HL-60/S4 treated with retinoic acid at 250 ng/mL for 4 days and 3 days (cell line): Measurements from ENCODE around the gene LEFTY1.

ENCODE experiments used
- in situ Hi-C: fragments of 300-500 bp; cut with MboI; formaldehyde crosslinking; loops from 2 replicates; pipeline ENCODE4 v1.7.0; 2022; ENCODE audit warnings: low sequenced_read_pairs

Gene LEFTY1

DNA sequence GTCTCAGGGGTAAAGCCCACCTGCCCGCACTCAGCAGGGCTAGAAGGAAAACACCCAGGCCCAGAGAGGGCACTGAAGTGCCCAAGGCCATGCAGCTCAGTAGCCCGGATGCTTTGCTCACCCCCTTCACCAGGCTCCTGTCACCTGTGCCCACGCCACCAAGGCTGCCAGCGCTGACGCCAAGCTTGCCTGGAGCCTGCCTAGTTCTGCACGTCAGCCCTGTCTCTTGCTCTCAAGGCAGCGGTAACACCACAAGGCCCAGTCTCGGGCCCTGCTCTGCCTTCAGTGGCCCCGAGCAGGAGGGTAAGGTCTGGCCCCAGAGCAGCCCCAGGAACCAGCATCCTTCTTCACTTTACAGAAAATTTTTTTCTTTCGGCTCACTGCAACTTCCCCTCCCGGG is 14.5 kb downstream of the LEFTY1 start:
- in situ Hi-C loops: no loop called here

DNA sequence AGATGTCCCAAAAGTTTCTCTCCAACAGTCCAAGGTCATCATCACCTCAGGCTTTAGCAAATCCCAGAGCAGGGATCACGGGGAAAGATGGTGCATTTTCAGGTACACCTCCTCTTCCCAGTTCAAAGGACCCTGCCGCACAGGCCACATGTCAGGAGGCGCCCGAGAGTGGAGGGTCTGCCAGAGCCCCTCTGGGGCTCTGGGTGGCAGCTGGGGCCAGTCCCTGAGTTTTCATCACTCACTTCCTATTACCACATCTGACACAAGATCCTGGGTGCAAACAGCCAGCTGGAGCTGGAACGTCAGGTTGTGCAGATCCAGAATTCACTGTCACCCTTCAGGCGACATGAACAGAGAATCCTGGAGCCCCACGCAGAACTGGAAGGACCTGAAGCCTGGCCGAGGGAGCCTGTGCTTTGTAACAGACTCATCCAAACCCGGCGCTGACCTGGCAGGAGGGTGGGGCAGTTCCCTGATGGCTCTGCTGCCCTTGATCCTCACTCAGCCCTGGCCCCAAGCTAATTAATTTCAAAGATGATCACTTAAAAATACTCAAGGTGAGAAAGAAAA is 15.6 kb downstream of the LEFTY1 start:
- in situ Hi-C loops: no loop called here

DNA sequence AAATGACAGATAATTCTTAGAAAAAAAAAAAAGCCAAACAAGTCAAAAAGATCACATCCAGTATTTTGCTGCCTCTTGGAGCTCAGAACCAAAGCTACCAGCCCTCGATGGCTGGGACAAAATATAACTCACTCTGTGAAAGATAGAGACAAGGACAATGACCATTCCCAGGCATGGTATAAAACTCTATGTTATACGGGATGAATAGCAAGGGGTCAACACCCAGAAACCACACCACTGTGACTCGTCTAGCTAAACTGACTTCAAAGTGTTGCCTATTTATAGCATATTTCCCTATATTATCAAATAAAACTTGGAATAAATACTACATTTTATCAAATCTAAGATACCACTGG is 16.9 kb downstream of the LEFTY1 start:
- in situ Hi-C loops: no loop called here

DNA sequence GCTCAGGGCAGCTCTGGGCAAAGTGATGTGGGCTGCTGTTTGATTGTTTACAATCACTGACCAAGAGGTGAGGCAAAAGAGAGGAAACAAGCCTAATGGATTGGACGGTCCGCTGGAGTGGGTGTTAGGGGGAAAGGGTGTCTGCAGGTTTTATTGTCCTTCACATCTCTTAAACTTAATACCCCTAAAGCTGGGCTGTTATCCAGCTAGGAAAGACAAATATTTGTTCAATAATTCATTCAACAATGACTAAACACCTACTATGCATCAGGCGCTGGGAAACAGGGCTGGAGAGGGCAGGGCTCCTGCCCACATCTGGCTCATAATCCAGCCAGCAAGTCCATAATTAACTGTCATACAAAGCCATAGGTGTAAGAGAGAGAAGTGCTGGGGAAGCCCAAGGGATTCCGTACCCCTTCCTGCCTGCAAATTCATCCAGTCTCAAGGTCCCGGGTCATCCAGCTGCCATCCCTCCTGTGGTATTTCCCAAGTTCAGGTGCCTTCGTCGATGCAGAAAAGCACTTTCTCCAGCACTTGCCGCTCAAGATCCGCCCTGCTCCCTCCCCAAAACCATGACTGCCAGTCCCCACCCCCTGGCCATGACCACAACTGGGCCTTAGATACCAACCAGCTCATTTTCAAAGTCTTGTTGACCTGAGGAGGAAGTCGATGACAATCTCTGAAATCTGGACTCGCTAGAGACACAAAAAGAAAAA is 17.4 kb downstream of the LEFTY1 start:
- in situ Hi-C loops: no loop called here

DNA sequence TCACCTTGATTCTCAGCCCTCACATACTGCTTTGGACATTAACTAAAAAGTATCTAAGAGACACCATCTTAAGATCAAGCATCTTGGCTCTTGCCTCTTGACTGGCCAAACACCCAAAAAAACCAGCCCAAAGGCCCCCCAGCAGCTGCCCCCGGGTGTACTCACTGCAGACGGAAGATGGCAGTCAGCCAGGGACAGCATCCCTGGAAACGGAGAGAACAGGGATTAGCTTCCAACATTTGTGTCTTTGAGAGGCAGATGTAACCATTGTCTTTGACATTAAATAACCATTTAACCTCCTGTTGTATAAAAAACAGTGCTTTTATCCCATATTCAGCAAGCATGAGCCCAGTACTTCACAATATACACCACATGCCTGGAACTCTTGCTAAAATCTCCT is 18.0 kb downstream of the LEFTY1 start:
- in situ Hi-C loops: no loop called here

DNA sequence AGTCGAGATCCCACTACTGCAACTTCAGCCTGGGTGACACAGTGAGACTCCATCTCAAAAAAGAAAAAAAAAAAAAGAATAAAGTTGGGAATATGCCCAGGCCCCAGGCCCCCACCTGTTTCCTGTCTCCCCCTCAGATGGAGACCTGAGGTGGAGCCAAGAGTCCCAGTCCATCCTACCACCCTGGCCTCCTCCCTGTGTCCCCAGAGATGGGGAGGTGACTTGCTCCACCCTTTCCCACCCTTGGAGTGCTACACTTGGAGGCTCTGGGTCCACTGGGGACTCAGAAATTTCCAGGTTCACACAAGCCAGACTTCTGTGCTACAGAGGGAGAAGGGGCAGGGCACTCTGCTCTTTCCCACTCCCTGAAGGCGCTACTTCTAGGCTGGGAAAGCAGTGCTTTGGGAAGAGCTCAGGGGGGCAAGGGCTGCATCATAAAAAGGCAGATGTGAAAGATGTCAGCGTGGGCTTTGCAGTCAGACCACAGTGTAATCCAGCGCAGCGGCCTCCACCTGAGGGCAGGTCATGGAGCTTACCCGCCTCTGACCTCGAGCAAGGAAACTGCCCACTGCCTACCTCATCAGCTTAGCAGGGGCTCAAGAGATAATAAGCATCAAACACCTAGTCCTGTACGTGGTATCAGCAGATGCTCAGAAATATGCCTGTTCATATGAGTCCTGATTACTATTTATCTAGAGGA is 20.2 kb downstream of the LEFTY1 start:
- in situ Hi-C loops: no loop called here

DNA sequence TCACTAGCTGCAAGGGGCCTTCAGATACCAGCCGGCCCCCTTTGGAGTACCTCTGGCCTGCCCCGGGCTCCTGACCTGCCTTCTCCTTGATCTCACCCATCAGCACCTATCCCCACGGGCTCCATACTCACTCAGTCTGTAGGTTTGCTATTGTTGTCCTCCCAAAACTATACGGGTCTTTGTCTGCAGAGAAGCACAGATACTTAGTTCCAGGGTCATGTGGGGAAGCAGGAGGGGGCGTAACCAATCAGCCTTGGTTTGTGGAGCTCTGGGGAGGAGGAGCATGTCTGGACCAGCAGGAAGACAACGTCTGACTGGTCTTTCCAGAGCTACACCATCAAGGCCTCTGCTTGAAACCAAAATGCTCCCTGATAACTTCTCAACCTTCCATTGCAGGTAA is 22.0 kb downstream of the LEFTY1 start:
- in situ Hi-C loops: no loop called here

DNA sequence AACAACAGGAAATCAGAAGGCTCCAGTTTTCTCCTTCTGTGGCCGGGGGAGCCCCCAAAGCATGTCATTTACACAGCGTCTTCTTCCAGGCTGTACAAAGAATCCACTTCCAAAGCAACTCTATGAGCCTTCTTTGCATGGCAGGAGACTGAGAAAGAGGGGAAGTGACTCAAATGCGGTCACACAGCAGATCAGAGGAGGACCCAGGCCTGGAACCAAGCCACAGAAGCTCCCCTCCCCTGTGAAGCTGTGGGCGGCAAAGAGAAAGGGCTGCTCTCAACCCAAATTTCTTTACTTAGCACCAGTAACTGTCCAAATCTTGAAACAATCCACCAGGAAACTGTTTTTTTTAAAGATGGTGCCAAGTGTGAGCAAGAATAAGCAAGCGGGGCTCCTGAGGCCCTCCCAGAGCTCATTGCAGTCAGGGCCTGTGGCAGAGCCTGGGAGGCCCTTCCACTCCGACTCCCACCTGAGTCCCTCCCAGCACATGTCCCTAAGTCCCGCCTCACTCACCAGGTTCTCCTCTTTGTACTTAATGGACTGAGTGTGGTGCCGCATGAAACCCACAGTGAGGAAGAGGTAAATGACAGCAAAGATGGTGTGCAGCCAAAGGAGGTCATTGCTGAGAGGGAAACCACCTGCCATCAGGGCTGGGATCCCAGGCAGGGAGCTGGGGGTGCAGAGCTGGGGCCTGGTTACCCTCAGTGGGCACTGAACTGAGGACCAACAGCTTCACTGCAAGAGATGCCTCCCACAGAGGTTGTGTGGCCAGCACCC is 22.7 kb downstream of the LEFTY1 start:
- in situ Hi-C loops: no loop called here

DNA sequence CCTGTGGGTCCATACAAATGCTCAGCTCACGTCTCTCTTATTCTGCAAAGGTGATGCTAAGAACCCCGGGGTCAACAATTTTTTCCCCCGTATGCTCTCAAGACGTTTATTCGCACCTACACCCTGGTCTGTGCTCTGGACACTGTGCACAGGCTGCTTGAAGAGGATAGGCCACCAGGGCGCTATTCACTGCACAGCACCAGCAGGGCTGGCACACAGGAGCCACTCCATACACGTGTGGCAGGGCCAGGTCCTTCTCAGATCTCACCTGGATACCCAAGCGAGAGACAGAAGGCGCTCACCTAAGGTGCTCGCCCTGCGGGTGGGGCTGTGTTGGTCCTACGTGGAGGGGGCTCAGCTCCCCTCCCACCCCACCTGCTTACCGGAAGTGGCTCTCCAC is 23.4 kb downstream of the LEFTY1 start:
- in situ Hi-C loops: no loop called here

DNA sequence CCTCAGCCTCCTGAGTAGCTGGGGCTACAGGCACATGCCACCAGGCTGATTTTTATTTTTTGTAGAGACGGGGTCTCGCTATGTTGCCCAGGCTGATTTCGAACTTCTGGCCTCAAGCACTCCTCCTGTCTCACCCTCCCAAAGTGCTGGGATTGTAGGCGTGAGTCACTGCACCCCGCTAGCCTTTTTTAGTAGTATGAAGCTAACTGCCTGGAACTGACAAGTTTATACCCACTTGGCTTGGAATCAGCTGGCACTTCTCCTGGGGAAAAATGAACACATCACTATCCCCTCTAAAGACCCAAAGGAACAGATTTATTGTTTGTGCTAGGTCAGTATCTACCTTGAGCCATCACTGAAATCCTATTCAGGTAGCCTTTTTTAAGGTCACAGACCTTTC is 25.8 kb downstream of the LEFTY1 start:
- in situ Hi-C loops: no loop called here

DNA sequence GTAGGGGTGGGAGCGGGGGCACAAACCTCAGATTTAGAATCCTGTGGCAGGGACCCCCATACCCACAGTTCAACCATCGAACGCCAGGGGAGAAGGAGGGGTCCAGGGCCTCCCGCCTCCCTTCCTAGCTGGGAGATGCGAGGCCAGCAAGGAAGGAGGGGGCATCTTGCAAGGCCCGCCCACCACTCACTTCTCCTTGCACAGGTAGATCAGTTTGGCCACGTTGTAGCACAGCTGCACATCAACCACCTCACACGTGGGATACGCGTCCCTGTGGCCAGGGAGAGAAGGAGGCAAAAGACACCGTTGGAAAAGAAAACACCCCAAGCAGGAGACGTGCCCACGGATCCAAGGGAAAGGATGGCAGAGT is 26.4 kb downstream of the LEFTY1 start:
- in situ Hi-C loops: no loop called here

DNA sequence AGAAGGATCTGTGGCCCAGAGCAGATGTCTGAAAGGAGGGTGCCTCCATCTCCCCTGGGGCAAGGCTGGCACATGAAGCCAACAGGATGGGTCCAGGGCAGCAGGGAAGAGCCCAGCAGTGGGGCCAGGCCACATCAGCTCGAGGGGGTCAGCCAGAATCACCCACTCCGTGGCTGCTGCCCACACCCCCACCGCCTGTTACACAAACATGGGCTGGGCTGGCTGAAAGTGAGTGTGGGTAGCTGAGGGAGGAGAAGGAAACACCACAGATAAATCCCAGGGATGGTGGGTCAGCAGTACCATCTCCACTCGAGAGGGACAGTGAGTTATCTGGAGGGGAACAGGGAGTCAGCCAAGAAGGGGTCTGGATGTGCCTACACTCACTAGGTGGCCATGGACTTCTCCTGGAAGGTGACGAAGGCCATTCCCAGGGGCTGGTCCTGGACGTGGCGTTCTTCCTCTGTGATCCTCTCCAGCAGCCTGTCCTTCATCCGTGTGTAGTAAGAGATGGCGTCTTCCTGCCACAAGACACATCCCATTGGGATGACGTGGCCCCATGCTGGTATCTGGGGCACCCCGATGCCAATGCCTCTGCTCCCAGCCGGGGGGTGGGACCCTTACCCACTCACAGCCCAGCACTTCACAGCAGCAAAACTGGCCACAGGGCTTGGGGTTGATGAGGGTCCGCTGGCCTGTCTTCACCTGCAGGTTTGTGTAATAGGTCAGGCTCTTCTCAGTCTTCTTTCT is 26.9 kb downstream of the LEFTY1 start:
- in situ Hi-C loops: no loop called here

DNA sequence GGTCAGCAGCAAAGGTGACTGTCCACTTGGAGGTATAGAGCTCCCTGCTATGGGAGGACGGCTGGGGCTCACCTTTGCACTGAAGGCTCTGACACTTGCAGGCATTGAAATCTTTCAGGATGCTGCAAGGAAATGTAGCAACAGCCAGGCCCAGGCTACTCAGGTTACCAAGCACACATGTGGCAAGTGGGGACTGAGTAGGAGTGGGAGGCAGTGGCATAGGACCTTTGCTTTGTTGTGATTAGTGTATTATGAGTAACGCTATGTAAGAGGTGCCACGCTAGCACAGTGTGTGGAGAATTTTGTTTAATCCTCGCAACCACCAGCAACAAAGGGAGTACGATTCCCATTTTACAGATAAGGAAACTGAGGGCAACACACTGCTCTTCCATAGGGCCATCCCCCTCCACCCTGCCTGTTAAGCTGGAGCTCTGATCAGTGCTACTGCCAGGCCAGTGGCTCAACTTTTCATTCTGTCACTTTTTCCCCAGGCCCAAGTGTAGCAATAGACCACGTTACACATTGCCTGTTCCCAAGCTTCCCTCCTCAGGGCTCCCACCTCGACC is 28.0 kb downstream of the LEFTY1 start:
- in situ Hi-C loops: no loop called here

DNA sequence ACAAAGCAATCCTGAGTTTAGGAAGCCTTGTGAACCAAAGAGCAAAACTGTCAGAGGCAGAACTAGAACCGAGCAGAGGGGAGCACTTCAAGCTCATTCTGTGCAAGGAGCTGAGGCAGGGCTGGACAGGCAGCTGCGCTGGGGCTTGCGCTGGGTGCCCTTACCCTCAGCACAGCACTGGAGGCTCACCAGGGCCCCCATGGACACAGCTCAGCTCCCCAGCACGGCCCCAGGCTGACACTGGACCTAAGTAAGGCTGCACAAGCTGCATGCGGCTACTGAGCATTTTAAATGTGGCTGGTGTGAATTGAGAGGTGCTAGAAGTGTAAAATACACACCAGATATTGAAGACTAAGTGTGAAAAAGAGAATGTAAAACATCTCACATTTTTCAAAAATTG is 28.8 kb downstream of the LEFTY1 start:
- in situ Hi-C loops: no loop called here

DNA sequence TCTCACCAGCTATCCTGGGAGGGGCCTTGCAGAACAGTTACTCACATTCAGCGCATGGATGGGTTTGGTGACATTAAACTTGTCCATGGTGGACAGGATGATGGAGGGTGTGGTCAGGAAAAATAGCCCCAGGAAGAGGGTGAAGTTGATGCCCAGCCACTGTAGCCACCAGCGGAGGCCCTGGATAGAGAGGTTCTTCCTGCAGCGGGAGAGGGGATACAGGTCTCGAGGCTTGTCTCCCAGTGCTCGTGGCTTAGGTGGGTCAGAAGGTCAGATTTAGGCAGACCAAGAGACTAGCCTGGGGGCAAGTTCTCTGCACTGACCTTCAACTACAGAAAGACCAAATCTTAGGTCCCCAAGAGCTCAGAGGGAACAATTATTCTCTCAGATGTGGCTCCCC is 29.8 kb downstream of the LEFTY1 start:
- in situ Hi-C loops: no loop called here

DNA sequence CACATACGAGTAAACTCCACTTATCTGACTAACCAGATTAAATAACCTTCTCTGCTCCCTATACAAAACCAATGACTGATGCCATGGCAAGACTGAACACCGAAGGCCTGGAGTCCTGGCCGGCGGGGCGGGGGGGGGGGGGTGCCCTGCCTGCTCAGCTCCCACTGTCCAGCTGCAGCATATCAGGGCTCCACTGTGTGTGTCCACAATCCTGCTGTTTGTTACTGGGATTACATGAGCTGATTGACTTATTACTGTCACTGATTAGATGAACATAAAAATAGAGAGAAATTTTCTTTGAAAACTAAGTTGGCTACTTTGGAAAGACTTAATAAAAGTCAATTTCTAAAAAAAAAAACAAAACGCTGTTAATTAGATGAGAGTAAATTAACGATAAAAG is 31.7 kb downstream of the LEFTY1 start:
- in situ Hi-C loops: no loop called here

DNA sequence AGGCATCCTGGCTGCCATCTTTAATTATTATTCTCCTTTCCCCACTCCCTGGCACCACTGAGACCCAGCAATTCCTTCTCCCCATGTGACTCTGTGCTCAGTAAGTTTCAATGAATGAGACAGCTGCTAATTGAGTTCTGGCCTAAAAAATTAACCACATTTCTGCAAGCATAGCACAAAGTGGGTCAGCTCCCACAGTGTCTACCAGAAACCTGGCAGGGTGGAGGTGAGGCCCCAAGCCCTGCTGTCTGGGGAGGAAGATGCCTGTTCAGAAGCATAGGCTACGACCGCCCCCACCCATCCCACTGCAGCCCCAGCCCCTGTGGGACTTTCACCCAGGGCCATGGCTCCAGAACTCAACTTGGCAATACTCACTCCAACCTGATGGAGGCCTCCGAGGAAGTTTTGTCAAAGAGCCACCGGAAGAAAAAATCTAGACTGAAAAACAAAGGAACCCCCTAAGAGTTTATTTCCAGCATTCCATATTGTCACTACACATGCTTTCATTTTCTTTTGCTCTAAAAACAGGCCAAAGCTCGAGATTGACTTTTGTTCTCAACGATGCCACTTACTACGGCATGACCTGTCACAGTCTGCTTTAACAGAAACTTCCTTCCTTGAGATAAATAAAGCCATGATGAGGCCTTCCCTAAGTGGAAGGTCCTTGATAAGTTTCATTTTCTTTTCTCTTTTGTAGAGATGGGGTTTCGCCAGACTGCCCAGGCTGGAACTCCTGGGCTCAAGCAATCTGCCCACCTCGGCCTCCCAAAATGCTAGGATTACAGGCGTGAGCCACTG is 33.2 kb downstream of the LEFTY1 start:
- in situ Hi-C loops: no loop called here

DNA sequence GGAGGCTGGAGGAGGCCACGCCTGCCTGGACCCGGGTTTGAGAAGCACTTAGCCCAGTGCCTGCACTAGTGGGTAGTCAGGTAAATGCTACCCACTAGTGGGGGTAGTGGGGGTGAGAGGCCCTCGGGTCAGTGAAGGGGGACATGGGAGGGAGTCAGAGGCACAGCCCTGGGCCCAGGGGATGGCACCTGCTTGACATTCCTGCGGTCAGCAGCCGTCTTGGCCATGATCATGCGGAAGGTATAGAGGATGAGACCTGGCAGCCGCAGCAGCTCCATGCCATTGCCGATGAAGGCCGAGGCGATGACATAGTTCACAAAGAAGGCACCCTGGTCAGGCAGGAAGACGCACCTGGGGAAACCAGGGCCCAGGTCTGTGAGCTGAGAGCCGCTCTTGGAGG is 35.5 kb downstream of the LEFTY1 start:
- in situ Hi-C loops: no loop called here

DNA sequence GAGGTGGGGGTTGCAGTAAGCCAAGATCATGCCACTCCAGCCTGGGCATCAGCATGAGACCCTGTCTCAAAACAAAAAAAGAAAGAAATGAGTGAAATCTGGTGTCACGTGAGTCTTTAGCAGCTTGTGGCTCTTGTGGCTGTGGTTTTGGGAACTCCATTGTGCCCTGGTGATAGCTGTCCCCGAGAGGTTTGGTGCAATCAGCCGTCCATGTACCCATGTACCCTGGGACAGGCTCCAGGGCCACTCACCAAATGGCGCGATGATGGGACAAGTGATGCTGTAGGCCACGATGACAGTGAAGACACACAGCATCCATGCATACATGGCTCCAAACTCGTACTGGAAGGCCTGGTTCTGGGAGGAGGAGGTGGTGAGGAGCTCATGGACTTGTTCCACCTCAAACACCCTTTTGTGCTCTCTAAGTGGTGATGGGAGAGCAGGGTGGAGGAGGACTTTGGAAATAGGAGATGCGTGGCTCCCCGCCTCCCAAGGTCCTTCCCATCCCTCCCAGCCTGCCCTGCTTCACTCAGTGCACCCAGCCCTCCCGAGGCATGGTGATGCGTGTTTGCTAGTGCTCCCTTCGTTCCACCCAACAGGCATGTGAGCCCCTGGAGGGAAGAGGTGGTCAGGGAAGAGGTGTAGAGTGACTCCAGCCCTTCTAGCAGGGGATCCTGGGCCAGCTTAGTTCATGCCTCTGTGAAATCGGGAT is 36.4 kb downstream of the LEFTY1 start:
- in situ Hi-C loops: no loop called here
